GM21528 (cell line): ENCODE data around the gene NEK4.
A peak's percentile ranks its signal among the peaks of the same experiment; 100 is the strongest.

ENCODE experiments used
- ATAC-seq: cut with Tn5 transposase; IDR thresholded peaks from one replicate; pipeline ENCODE4 v1.9.1; 2021; ENCODE audit warnings: mild to moderate bottlenecking, moderate library complexity; ENCODE audit not compliant: unreplicated experiment, low FRiP score

NEK4 gene

GRCh38 chr3:52770496-52771333 is at the start of gene NEK4:
Gene NEK4, minus strand, starts transcription at chr3:52770940. Its CDS starts 194 bp downstream, at chr3:52770746.
- ATAC-seq: peak; percentile 87

GRCh38 chr3:52819936-52820335 is 49.2 kb upstream of the NEK4 start:
- no peak for ATAC-seq

- no peak for ATAC-seq
Observed at GRCh38 chr3:52817860-52818259, 47.1 kb upstream of the NEK4 start.

GRCh38 chr3:52817221-52817620 is 46.5 kb upstream of the NEK4 start:
- no peak for ATAC-seq

GRCh38 chr3:52816654-52817053 is 45.9 kb upstream of the NEK4 start:
- no peak for ATAC-seq

GRCh38 chr3:52816199-52816598 is 45.5 kb upstream of the NEK4 start:
- ATAC-seq: no peak

- ATAC-seq: no peak
Observed at GRCh38 chr3:52813810-52814209, 43.1 kb upstream of the NEK4 start.

- ATAC-seq: no peak
Observed at GRCh38 chr3:52811452-52812011, 40.8 kb upstream of the NEK4 start.

GRCh38 chr3:52810923-52811322 is 40.2 kb upstream of the NEK4 start:
- no peak for ATAC-seq

- no peak for ATAC-seq
Observed at GRCh38 chr3:52809662-52810377, 39.1 kb upstream of the NEK4 start.

GRCh38 chr3:52809149-52809548 is 38.4 kb upstream of the NEK4 start:
- no peak for ATAC-seq

- ATAC-seq: no peak
Observed at GRCh38 chr3:52805270-52806039, 34.7 kb upstream of the NEK4 start.

GRCh38 chr3:52801839-52802238 is 31.1 kb upstream of the NEK4 start:
- no peak for ATAC-seq

- no peak for ATAC-seq
Observed at GRCh38 chr3:52800079-52800478, 29.3 kb upstream of the NEK4 start.

GRCh38 chr3:52798978-52799476 is 28.3 kb upstream of the NEK4 start:
- ATAC-seq: no peak

GRCh38 chr3:52798376-52798977 is 27.7 kb upstream of the NEK4 start:
- no peak for ATAC-seq

- ATAC-seq: no peak
Observed at GRCh38 chr3:52796411-52796810, 25.7 kb upstream of the NEK4 start.

GRCh38 chr3:52795298-52795900 is 24.7 kb upstream of the NEK4 start:
- no peak for ATAC-seq

GRCh38 chr3:52794612-52795099 is 23.9 kb upstream of the NEK4 start, which contains the start of gene ITIH3:
Gene ITIH3, plus strand, starts transcription at chr3:52794796. Its CDS starts 8 bp downstream, at chr3:52794804.
- ATAC-seq: no peak
